Omental fat pad (tissue), 4 donors: ENCODE results near the gene FOXF2. TPM values are rescaled to one million over a fixed set of nuclear protein-coding genes. Genes with fewer than 3 reads are reported as not detected.

ENCODE experiments used
- ATAC-seq: fragments of 150-250 bp; one replicate; pipeline ENCODE4 v1.9.1; 2016; ENCODE audit warnings: mild to moderate bottlenecking, moderate library complexity; ENCODE audit not compliant: low FRiP score
- DNase-seq: peaks from one replicate; pipeline ENCODE4 v3.0.0-alpha.2; 2019; ENCODE audit warnings: low spot score
- small RNA-seq: library from RNA; depleted of rRNA; stranded (forward); fragments of <200 nt; gene quantifications from one replicate; pipeline ENCODE3, GENCODE V24; 2016
- total RNA-seq, 4 donors: library from RNA; depleted of rRNA; stranded (reverse); fragments of >200 nt; gene quantifications; one replicate each; pipeline ENCODE4 v1.1.0, GENCODE V29; 2016
- TF ChIP-seq, protein P1 (sequence below), 3 donors: fragments of 450-650 bp; IDR thresholded peaks; one replicate each; pipeline ENCODE4 v1.5.1; 2016 to 2017; ENCODE audit warnings: antibody characterized with exemption in 3 of 3, mild to moderate bottlenecking in 3 of 3, moderate library complexity in 2 of 3

Gene FOXF2
- total RNA-seq, 4 donors from 2014 or later, result 0.65 to 1.1 (median 0.95) TPM

DNA sequence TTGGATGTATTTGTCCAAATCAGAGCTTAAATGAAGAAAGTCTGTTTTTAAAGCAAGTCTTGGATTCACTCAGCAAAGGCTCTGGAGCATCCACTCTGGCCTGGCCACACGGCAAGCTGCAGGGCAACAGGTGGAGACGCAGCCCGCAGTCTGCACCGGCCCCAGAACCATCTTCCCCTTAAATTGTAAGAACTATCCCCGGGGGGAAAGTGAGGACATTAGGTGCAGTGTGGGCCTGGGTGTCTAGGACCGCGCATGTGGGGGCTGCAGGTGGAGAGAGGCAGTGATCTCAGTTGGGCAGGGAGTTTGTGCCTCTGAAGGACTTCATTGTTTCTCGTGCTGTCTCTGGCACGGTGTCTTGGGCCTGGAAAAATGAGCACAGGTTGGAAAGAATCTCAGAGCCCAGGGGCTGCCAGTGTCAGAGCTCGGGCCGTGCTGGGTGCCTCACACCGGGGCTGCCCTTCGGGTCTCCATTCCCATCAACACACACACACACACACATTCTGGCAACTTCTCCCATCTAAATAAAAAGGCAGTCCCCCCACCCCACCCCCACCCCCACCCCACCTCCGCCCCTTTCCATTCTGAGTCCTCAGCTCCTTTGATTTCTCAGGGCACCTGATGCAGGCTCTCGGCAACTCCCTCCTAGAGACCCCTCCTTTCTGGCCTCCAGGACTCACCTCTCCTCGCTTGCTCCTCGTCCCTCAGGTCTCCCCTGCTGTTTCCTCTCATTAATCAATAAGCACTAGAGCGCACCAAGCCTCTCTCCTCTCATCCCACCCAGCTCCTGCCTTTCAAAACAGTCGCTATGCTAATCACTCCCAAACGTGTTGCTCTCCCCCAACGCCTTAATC, 48.4 kb downstream of the FOXF2 start:
- no peak for ATAC-seq

DNA sequence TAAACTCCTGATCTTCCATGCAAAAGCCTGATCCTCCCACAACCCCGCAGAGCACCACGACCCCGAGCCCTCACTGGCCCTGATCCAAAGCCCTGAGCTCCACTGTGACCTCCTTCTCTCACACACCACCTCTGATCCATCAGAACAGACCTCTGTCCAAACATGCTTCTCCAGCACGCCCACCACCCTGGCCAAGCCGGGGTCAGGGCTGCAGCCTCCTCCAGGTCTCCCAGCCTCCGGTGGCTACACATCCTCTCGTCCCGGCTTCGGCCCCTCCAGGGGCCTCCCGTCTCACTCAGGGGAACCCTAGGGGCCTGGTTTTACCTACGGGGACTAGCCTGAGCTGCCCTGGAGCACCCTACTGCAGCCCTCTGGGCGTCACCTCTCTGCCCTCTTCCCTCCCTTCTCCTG, 49.1 kb downstream of the FOXF2 start:
- DNase-seq (no peak), ATAC-seq (no peak)
- TF ChIP-seq, protein P1, sequence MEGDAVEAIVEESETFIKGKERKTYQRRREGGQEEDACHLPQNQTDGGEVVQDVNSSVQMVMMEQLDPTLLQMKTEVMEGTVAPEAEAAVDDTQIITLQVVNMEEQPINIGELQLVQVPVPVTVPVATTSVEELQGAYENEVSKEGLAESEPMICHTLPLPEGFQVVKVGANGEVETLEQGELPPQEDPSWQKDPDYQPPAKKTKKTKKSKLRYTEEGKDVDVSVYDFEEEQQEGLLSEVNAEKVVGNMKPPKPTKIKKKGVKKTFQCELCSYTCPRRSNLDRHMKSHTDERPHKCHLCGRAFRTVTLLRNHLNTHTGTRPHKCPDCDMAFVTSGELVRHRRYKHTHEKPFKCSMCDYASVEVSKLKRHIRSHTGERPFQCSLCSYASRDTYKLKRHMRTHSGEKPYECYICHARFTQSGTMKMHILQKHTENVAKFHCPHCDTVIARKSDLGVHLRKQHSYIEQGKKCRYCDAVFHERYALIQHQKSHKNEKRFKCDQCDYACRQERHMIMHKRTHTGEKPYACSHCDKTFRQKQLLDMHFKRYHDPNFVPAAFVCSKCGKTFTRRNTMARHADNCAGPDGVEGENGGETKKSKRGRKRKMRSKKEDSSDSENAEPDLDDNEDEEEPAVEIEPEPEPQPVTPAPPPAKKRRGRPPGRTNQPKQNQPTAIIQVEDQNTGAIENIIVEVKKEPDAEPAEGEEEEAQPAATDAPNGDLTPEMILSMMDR (IDR thresholded peaks at IDR 0.05), result no peak

More for the DNA sequence above, 48.4 kb downstream of the FOXF2 start:
- no peak for DNase-seq
- TF ChIP-seq, protein P1 (IDR thresholded peaks at IDR 0.05), result no peak

DNA sequence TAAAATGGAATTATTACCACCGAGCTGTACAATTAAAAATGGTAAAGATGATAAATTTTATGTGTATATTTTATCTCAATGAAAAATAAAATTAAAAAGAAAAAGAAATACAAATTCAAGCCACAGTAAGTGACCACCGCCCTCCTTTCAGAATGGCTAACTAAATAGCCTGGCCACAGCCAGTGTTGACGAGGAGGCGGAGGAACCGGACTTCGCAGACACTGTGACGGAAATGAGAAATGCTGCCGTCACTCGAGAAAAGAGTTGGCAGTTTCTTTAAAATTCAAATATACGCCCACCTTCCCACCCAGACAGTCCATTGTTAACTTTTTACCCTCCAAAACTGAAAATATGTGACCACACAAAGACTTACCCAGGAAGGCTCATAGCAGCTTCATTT, 50.0 kb downstream of the FOXF2 start:
- DNase-seq (no peak), ATAC-seq (no peak)
- TF ChIP-seq, protein P1 (IDR thresholded peaks at IDR 0.05), result no peak

DNA sequence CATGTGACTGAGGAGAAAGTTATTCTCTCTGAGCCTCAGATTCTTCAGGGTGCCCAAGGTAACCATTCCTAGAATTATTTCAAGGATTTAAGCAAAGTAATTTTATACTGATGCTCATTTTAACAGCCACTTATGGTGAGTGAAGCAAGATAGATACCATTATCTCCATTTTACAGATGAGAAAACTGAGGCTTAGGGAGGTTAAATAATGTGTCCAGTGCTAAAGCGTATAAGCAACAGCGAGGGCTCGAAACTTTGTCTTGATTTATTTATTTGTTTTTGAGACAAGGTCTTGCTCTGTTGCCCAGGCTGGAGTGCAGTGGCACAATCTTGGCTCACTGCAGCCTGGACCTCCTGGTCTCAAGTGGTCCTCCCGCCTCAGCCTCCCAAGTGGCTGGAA, 53.6 kb downstream of the FOXF2 start:
- DNase-seq (no peak), ATAC-seq (no peak)
- TF ChIP-seq, protein P1 (IDR thresholded peaks at IDR 0.05), result no peak

Small RNA genes lying within 50 kb of the gene (small RNA-seq; reads per million reads assigned to genes)
- not detected for gene MIR6720

Other genes with a start within 250 kb of the FOXF2 start
- gene FOXQ1, start 77.5 kb upstream of the FOXF2 start, total RNA-seq, result not detected
- gene FOXC1, start 220.3 kb downstream of the FOXF2 start, total RNA-seq, result 10 to 100 TPM in 1 of 4 donors, 1 to 10 TPM in 3; 3.8 to 10.1 (median 6.7) TPM